ENCODE measurements around the gene CDADC1. TPM values are rescaled to one million over a fixed set of nuclear protein-coding genes. Genes with fewer than 3 reads are reported as not detected.

The CDADC1 gene
- total RNA-seq, 1 donor from 2014 or later: 8.9 TPM

- Mint-ChIP-seq H3K27me3 (ENCODE audit: low read depth) (no peaks in the 10 kb centered on the region), H3K9me3 (ENCODE audit: low read depth) (no peaks in the 10 kb centered on the region), H3K4me3 (ENCODE audit: unreplicated experiment) (no peak overlapping the region), H3K27ac (ENCODE audit: unreplicated experiment) (no peak overlapping the region), H3K36me3 (ENCODE audit: low read depth) (no peaks in the 10 kb centered on the region), H3K4me1 (ENCODE audit: low read depth) (peaks cover 38% of the 10 kb centered on the region)
- TF ChIP-seq CTCF (IDR thresholded peaks at IDR 0.05): no peak
- no peak for DNase-seq (ENCODE audit: low spot score)
These were observed 67.4 kb downstream of the CDADC1 start for GRCh38 chr13:49315036-49315565.

GRCh38 chr13:49315756-49316482 lies 68.2 kb downstream of the CDADC1 start:
- no peak overlapping the region for H3K27ac Mint-ChIP-seq (ENCODE audit: unreplicated experiment)
- no peaks in the 10 kb centered on the region for H3K36me3 Mint-ChIP-seq (ENCODE audit: low read depth)
- H3K4me3 Mint-ChIP-seq (ENCODE audit: unreplicated experiment): no peak overlapping the region
- TF ChIP-seq CTCF (IDR thresholded peaks at IDR 0.05): no peak
- H3K4me1 Mint-ChIP-seq (ENCODE audit: low read depth): peaks cover 46% of the 10 kb centered on the region
- H3K9me3 Mint-ChIP-seq (ENCODE audit: low read depth): no peaks in the 10 kb centered on the region
- no peak for DNase-seq (ENCODE audit: low spot score)
- no peaks in the 10 kb centered on the region for H3K27me3 Mint-ChIP-seq (ENCODE audit: low read depth)

- Mint-ChIP-seq H3K27me3 (ENCODE audit: low read depth) (no peaks in the 10 kb centered on the region), H3K9me3 (ENCODE audit: low read depth) (no peaks in the 10 kb centered on the region), H3K4me3 (ENCODE audit: unreplicated experiment) (no peak overlapping the region), H3K27ac (ENCODE audit: unreplicated experiment) (no peak overlapping the region), H3K4me1 (ENCODE audit: low read depth) (peaks cover 29% of the 10 kb centered on the region), H3K36me3 (ENCODE audit: low read depth) (no peaks in the 10 kb centered on the region)
- no peak for DNase-seq (ENCODE audit: low spot score)
- no peak for TF ChIP-seq CTCF (IDR thresholded peaks at IDR 0.05)
These were observed 71.8 kb downstream of the CDADC1 start for GRCh38 chr13:49319551-49319950.

GRCh38 chr13:49319951-49320350 lies 72.2 kb downstream of the CDADC1 start:
- Mint-ChIP-seq H3K9me3 (ENCODE audit: low read depth) (no peaks in the 10 kb centered on the region), H3K27ac (ENCODE audit: unreplicated experiment) (peak overlapping the region; percentile 66), H3K4me3 (ENCODE audit: unreplicated experiment) (no peak overlapping the region), H3K27me3 (ENCODE audit: low read depth) (no peaks in the 10 kb centered on the region), H3K36me3 (ENCODE audit: low read depth) (no peaks in the 10 kb centered on the region), H3K4me1 (ENCODE audit: low read depth) (peaks cover 25% of the 10 kb centered on the region)
- DNase-seq (ENCODE audit: low spot score): no peak
- no peak for TF ChIP-seq CTCF (IDR thresholded peaks at IDR 0.05)

GRCh38 chr13:49320975-49321374 lies 73.2 kb downstream of the CDADC1 start:
- no peak for DNase-seq (ENCODE audit: low spot score)
- no peak for TF ChIP-seq CTCF (IDR thresholded peaks at IDR 0.05)
- H3K4me3 Mint-ChIP-seq (ENCODE audit: unreplicated experiment): no peak overlapping the region
- H3K27me3 Mint-ChIP-seq (ENCODE audit: low read depth): no peaks in the 10 kb centered on the region
- H3K9me3 Mint-ChIP-seq (ENCODE audit: low read depth): no peaks in the 10 kb centered on the region
- no peak overlapping the region for H3K27ac Mint-ChIP-seq (ENCODE audit: unreplicated experiment)
- H3K36me3 Mint-ChIP-seq (ENCODE audit: low read depth): no peaks in the 10 kb centered on the region
- peaks cover 18% of the 10 kb centered on the region for H3K4me1 Mint-ChIP-seq (ENCODE audit: low read depth)

Data from chondrocyte (in vitro differentiated cells).